IMR-90 (cell line): Measurements from ENCODE around the gene FTL. TPM values are rescaled to one million over a fixed set of nuclear protein-coding genes. Genes with fewer than 3 reads are reported as not detected.

Source experiments
- ATAC-seq: fragments of 200-7000 bp; cut with Tn5 transposase; 2 replicates; pipeline ENCODE4 v1.9.1; 2020; ENCODE audit warnings: low read depth, mild to moderate bottlenecking, moderate library complexity
- BruUV-seq: library from RNA; stranded (reverse); fragments of 400-500 nt; replicated peaks from 2 replicates; lab custom pipeline; 2021; lab: Mats Ljungman, UMichigan
- CTCF ChIA-PET: fragments of 300-600 bp; formaldehyde crosslinking; extraction: SDS; loops from one replicate; lab custom pipeline; 2021; ENCODE audit warnings: antibody characterized with exemption; lab: Yijun Ruan, JAX
- POLR2A ChIA-PET: fragments of 300-600 bp; sonication (Branson Sonifier 250); formaldehyde crosslinking; loops from one replicate; lab custom pipeline; 2022; ENCODE audit warnings: antibody characterized with exemption; ENCODE audit not compliant: unreplicated experiment; lab: Charles Lee
- DNase-seq: peaks from one replicate; pipeline ENCODE4 v3.0.0; 2013
- H2AFZ ChIP-seq: replicated peaks from 2 replicates; pipeline ENCODE3; 2013; ENCODE audit warnings: low read length, mild to moderate bottlenecking; ENCODE audit not compliant: poor library complexity
- H2AK5ac ChIP-seq: 2 replicates; pipeline ENCODE4 v1.6.1; 2013; ENCODE audit warnings: low read depth, low read length, inconsistent platforms
- H2AK9ac ChIP-seq: replicated peaks from 2 replicates; pipeline ENCODE3; 2013; ENCODE audit warnings: mild to moderate bottlenecking, low read depth, low read length, moderate library complexity; ENCODE audit not compliant: poor library complexity
- H2BK120ac ChIP-seq: 2 replicates; pipeline ENCODE4 v1.6.1; 2013; ENCODE audit warnings: low read depth, low read length, inconsistent platforms
- H2BK15ac ChIP-seq: 3 replicates; pipeline ENCODE4 v1.6.1; 2013; ENCODE audit warnings: low read depth, low read length, inconsistent platforms
- H2BK20ac ChIP-seq: 2 replicates; pipeline ENCODE4 v1.6.1; 2013; ENCODE audit warnings: low read depth, mild to moderate bottlenecking, inconsistent platforms, low read length, moderate library complexity
- H2BK5ac ChIP-seq: 2 replicates; pipeline ENCODE4 v1.6.1; 2013; ENCODE audit warnings: mild to moderate bottlenecking, low read depth, low read length, inconsistent platforms; ENCODE audit not compliant: poor library complexity, severe bottlenecking
- H3K14ac ChIP-seq: replicated peaks from 2 replicates; pipeline ENCODE4 v1.6.1; 2013; ENCODE audit warnings: low read depth, low read length, inconsistent platforms
- H3K18ac ChIP-seq: 2 replicates; pipeline ENCODE4 v1.6.1; 2013; ENCODE audit warnings: low read depth, low read length, control low read depth
- H3K23ac ChIP-seq: 2 replicates; pipeline ENCODE4 v1.6.1; 2013; ENCODE audit warnings: low read depth, low read length, inconsistent platforms
- H3K27ac ChIP-seq: 2 replicates; pipeline ENCODE4 v1.5.1; 2013; ENCODE audit warnings: mild to moderate bottlenecking, control low read depth, low read length; ENCODE audit not compliant: insufficient read depth
- H3K27me3 ChIP-seq: 2 replicates; pipeline ENCODE4 v1.6.1; 2013; ENCODE audit warnings: low read length; ENCODE audit not compliant: control insufficient read depth, insufficient read depth
- H3K36me3 ChIP-seq: 2 replicates; pipeline ENCODE4 v1.6.1; 2013; ENCODE audit warnings: low read length, mixed read lengths; ENCODE audit not compliant: control insufficient read depth, insufficient read depth
- H3K4ac ChIP-seq: 2 replicates; pipeline ENCODE4 v1.6.1; 2013; ENCODE audit warnings: low read depth, low read length, inconsistent platforms
- H3K4me1 ChIP-seq: 2 replicates; pipeline ENCODE4 v1.6.1; 2013; ENCODE audit warnings: low read length, mixed read lengths; ENCODE audit not compliant: control insufficient read depth, insufficient read depth
- H3K4me2 ChIP-seq: 2 replicates; pipeline ENCODE4 v1.6.1; 2013; ENCODE audit warnings: low read depth, mild to moderate bottlenecking, control low read depth, low read length, moderate library complexity
- H3K4me3 ChIP-seq: 2 replicates; pipeline ENCODE4 v1.5.1; 2013; ENCODE audit warnings: low read depth, mild to moderate bottlenecking, control low read depth, low read length, moderate library complexity; ENCODE audit not compliant: insufficient read depth
- H3K56ac ChIP-seq: 2 replicates; pipeline ENCODE4 v1.6.1; 2013; ENCODE audit warnings: low read length, inconsistent platforms; ENCODE audit not compliant: insufficient read depth; ENCODE audit errors: extremely low read depth
- H3K79me1 ChIP-seq, 2 experiments: 2 replicates each; pipeline ENCODE4 v1.6.1; 2013; ENCODE audit warnings: low read length in 2 of 2, inconsistent platforms in 1 of 2, low read depth in 1 of 2
- H3K9ac ChIP-seq: 2 replicates; pipeline ENCODE4 v1.6.1; 2013; ENCODE audit warnings: low read depth, low read length, control low read depth
- H3K9me1 ChIP-seq: 2 replicates; pipeline ENCODE4 v1.6.1; 2013; ENCODE audit warnings: low read length, inconsistent platforms; ENCODE audit not compliant: insufficient read depth
- H3K9me3 ChIP-seq: 2 replicates; pipeline ENCODE4 v1.6.1; 2013; ENCODE audit warnings: low read length; ENCODE audit not compliant: control insufficient read depth, insufficient read depth
- H4K20me1 ChIP-seq: 2 replicates; pipeline ENCODE4 v1.6.1; 2013; ENCODE audit warnings: low read length, inconsistent platforms; ENCODE audit not compliant: insufficient read depth
- H4K5ac ChIP-seq: 2 replicates; pipeline ENCODE4 v1.6.1; 2013; ENCODE audit warnings: mild to moderate bottlenecking, low read depth, low read length, control low read depth
- H4K8ac ChIP-seq, 2 experiments: 2 replicates each; pipeline ENCODE4 v1.6.1; 2013; ENCODE audit warnings: low read depth in 2 of 2, low read length in 2 of 2, control low read depth in 1 of 2, inconsistent platforms in 1 of 2
- H4K91ac ChIP-seq: 2 replicates; pipeline ENCODE4 v1.6.1; 2013; ENCODE audit warnings: low read depth, low read length, inconsistent platforms; ENCODE audit not compliant: insufficient read depth
- BHLHE40 ChIP-seq: fragments of 150-350 bp; IDR thresholded peaks from 2 replicates; pipeline ENCODE4 v1.6.1; 2016; ENCODE audit warnings: mild to moderate bottlenecking, low read depth, low read length
- CEBPB ChIP-seq: IDR thresholded peaks from 2 replicates; pipeline ENCODE4 v1.6.1; 2012; ENCODE audit warnings: low read depth, low read length, improper control_type of control experiment
- CHD1 ChIP-seq: IDR thresholded peaks from 2 replicates; pipeline ENCODE4 v1.6.1; 2012; ENCODE audit warnings: low read depth, low read length, improper control_type of control experiment
- CTCF ChIP-seq: conservative IDR thresholded peaks from 2 replicates; pipeline ENCODE4 v1.5.1; 2012; ENCODE audit warnings: mild to moderate bottlenecking, low read depth, low read length, improper control_type of control experiment
- ELK1 ChIP-seq: fragments of 150-350 bp; IDR thresholded peaks from 2 replicates; pipeline ENCODE4 v1.6.1; 2016; ENCODE audit warnings: low read depth, mild to moderate bottlenecking, low read length, moderate library complexity, borderline replicate concordance
- FOS ChIP-seq: fragments of 150-350 bp; IDR thresholded peaks from 2 replicates; pipeline ENCODE4 v1.6.1; 2016; ENCODE audit warnings: low read depth, low read length
- MAFK ChIP-seq: IDR thresholded peaks from 2 replicates; pipeline ENCODE4 v1.6.1; 2012; ENCODE audit warnings: low read depth, low read length, improper control_type of control experiment
- MAZ ChIP-seq: IDR thresholded peaks from 2 replicates; pipeline ENCODE4 v1.6.1; 2012; ENCODE audit warnings: low read depth, mild to moderate bottlenecking, low read length, improper control_type of control experiment, moderate library complexity, borderline replicate concordance
- NFE2L2 ChIP-seq: fragments of 150-350 bp; IDR thresholded peaks from 2 replicates; pipeline ENCODE4 v1.6.1; 2016; ENCODE audit warnings: low read depth, mild to moderate bottlenecking, low read length
- POLR2A ChIP-seq: IDR thresholded peaks from 2 replicates; pipeline ENCODE4 v1.6.1; 2012; ENCODE audit warnings: mild to moderate bottlenecking, low read depth, low read length
- RAD21 ChIP-seq: IDR thresholded peaks from 2 replicates; pipeline ENCODE4 v1.6.1; 2012; ENCODE audit warnings: low read length, improper control_type of control experiment
- RCOR1 ChIP-seq: IDR thresholded peaks from 2 replicates; pipeline ENCODE4 v1.6.1; 2012; ENCODE audit warnings: mild to moderate bottlenecking, low read length, improper control_type of control experiment; ENCODE audit not compliant: insufficient replicate concordance
- RFX5 ChIP-seq: IDR thresholded peaks from 2 replicates; pipeline ENCODE4 v1.8.0; 2012; ENCODE audit warnings: low read depth, mild to moderate bottlenecking, low read length, moderate library complexity
- SMC3 ChIP-seq: fragments of 150-350 bp; IDR thresholded peaks from 2 replicates; pipeline ENCODE4 v1.6.1; 2016; ENCODE audit warnings: low read depth, mild to moderate bottlenecking, antibody characterized with exemption, low read length, moderate library complexity
- WGBS, 2 experiments: methylation state at CpG; one replicate each; pipeline versions ENCODE4 v1.1.5 to v1.1.7; 2013; ENCODE audit warnings: missing lambda C conversion rate in 2 of 2; ENCODE audit not compliant: insufficient read length in 1 of 2; ENCODE audit errors: extremely low coverage in 2 of 2; 5-methylcytosine and 5-hydroxymethylcytosine counted together
- dilution Hi-C: fragments of 300-500 bp; cut with HindIII; formaldehyde crosslinking; loops from one replicate; pipeline ENCODE4 v1.14.3; 2018; ENCODE audit warnings: low sequenced_read_pairs; ENCODE audit not compliant: unreplicated experiment
- in situ Hi-C: fragments of 300-500 bp; cut with MboI; formaldehyde crosslinking; loops from 3 replicates; pipeline ENCODE4 v1.14.3; 2019; ENCODE audit warnings: low sequenced_read_pairs, inconsistent platforms, mixed read lengths
- intact Hi-C: fragments of 100-400 bp; cut with micrococcal nuclease; formaldehyde crosslinking; loops from 2 replicates; pipeline ENCODE4 v1.10.0; 2022
- polyA plus RNA-seq, 3 experiments: library from polyadenylated mRNA; depleted of rRNA; stranded (reverse); fragments of >200 nt; gene quantifications; 2 replicates each; pipeline ENCODE4 v1.2.3, GENCODE V29; 2012; ENCODE audit warnings: low replicate concordance in 1 of 3
- total RNA-seq: library from RNA; depleted of rRNA; stranded (reverse); fragments of >200 nt; gene quantifications from 2 replicates; pipeline ENCODE4 v1.2.3, GENCODE V29; 2012

FTL gene
- total and polyA plus RNA-seq, 2 of the 4 experiments (the other 2 are of a cell fraction), result 1,057 to 2,944 TPM

- BruUV-seq, result no TSS peak
- peaks cover 20% of the 10 kb centered on the region for H3K4me1 ChIP-seq
- dilution Hi-C loops, result no loop called here
- ChIA-PET POLR2A (interaction anchor here (0.6 to 0.9 kb wide), 2 partner anchors 19 to 26 kb away, joined by 3 to 4 read pairs; no protein-coding TSS in a partner anchor), CTCF (interaction anchor here (0.6 to 1.3 kb wide), 2 partner anchors 27 to 111 kb away, joined by 3 read pairs; partner anchors contain the start of genes GYS1 and RUVBL2)
- intact Hi-C loops, result loop anchor here (10.0 kb wide), 1 partner anchor 322 kb away; the partner anchor contains the start of gene CA11
- no peak for ATAC-seq
- H2BK20ac ChIP-seq, result no peak overlapping the region
- no peak overlapping the region for H4K91ac ChIP-seq
- H4K20me1 ChIP-seq, result peaks cover 45% of the 10 kb centered on the region
- H2BK120ac ChIP-seq, result no peak overlapping the region
- no peak overlapping the region for H2AFZ ChIP-seq
- no peak overlapping the region for H3K4ac ChIP-seq
- no peaks in the 10 kb centered on the region for H3K27me3 ChIP-seq
- H3K56ac ChIP-seq, result no peak overlapping the region
- no peak for DNase-seq
- peak overlapping the region; percentile 78 for H3K4me3 ChIP-seq
- peak overlapping the region; percentile 26 for H2BK5ac ChIP-seq
- peak overlapping the region; percentile 77; the same call in 1 of the 2 replicates for H3K27ac ChIP-seq
- peaks cover 11% of the 10 kb centered on the region for H3K9me1 ChIP-seq
- peak overlapping the region; percentile 84 for H3K9ac ChIP-seq
- H4K8ac ChIP-seq, result peak overlapping the region in 1 of 2 experiments; percentile 50; a peak in 1 of 4 replicates
- H3K14ac ChIP-seq, result peak overlapping the region; percentile 66; the same call in 1 of the 2 replicates
- in situ Hi-C loops, result loop anchor here (10.0 kb wide), 1 partner anchor 322 kb away; the partner anchor contains the start of gene CA11
- H3K9me3 ChIP-seq, result no peaks in the 10 kb centered on the region
- H3K18ac ChIP-seq, result no peak overlapping the region
- no peak overlapping the region for H2BK15ac ChIP-seq
- WGBS, 2 experiments, result 87% methylated on average over 5 of the region's 10 CpGs; no CpG with 5 or more reads in 1 of the 2 experiments
- no peak overlapping the region for H4K5ac ChIP-seq
- peak overlapping the region; percentile 91 for H3K4me2 ChIP-seq
- peaks cover 32% of the 10 kb centered on the region for H3K36me3 ChIP-seq
- H2AK5ac ChIP-seq, result no peak overlapping the region
- peaks cover 0 to 52% of the 10 kb centered on the region in 2 experiments; a peak in 3 of 4 replicates for H3K79me1 ChIP-seq
- H3K23ac ChIP-seq, result peak overlapping the region; percentile 67
- H2AK9ac ChIP-seq, result no peak overlapping the region
- TF ChIP-seq RCOR1, result no peak
- no peak for TF ChIP-seq CTCF
- TF ChIP-seq ELK1, result no peak
- TF ChIP-seq CEBPB, result no peak
- TF ChIP-seq FOS, result no peak
- TF ChIP-seq NFE2L2, result no peak
- no peak for TF ChIP-seq SMC3
- TF ChIP-seq BHLHE40, result no peak
- TF ChIP-seq RAD21, result no peak
- no peak for TF ChIP-seq MAZ
- TF ChIP-seq MAFK, result no peak
- TF ChIP-seq CHD1, result no peak
- no peak for TF ChIP-seq RFX5
- TF ChIP-seq POLR2A, result no peak; the same call in none of the 2 replicates
These were observed 1.6 kb downstream of the FTL start for GRCh38 chr19:48966541-48967345.
